Lung (tissue), 12 donors: ENCODE data around the gene FANCC. TPM values are rescaled to one million over a fixed set of nuclear protein-coding genes. Genes with fewer than 3 reads are reported as not detected.

Source experiments
- ATAC-seq: fragments of 200-7000 bp; cut with Tn5 transposase; one replicate; pipeline ENCODE4 v1.9.1; 2020; ENCODE audit warnings: moderate number of reproducible peaks; ENCODE audit not compliant: insufficient read depth, low FRiP score
- DNase-seq, 3 donors: peaks; one replicate each; pipeline ENCODE4 v3.0.0-alpha.2; 2013 to 2017
- H3K27ac ChIP-seq, 2 donors: one replicate each; pipeline ENCODE4 v1.5.1; 2013; ENCODE audit warnings: mild to moderate bottlenecking in 2 of 2, moderate library complexity in 2 of 2, control low read depth in 1 of 2, inconsistent platforms in 1 of 2, low read depth in 1 of 2, low read length in 1 of 2
- H3K27me3 ChIP-seq, 3 donors: one replicate each; pipeline ENCODE4 v1.5.1; 2013; ENCODE audit warnings: low read length in 2 of 3; ENCODE audit not compliant: control insufficient read depth in 3 of 3, insufficient read depth in 3 of 3
- H3K36me3 ChIP-seq, 4 donors: one replicate each; pipeline ENCODE4 v1.5.1; 2013; ENCODE audit warnings: low read length in 4 of 4, mild to moderate bottlenecking in 1 of 4, moderate library complexity in 1 of 4; ENCODE audit not compliant: control insufficient read depth in 4 of 4, insufficient read depth in 4 of 4
- H3K4me1 ChIP-seq, 5 donors: one replicate each; pipeline ENCODE4 v1.5.1; 2013; ENCODE audit warnings: low read length in 5 of 5, mild to moderate bottlenecking in 2 of 5, moderate library complexity in 1 of 5; ENCODE audit not compliant: control insufficient read depth in 5 of 5, insufficient read depth in 5 of 5
- H3K4me3 ChIP-seq: one replicate; pipeline ENCODE4 v1.5.1; 2013; ENCODE audit warnings: mild to moderate bottlenecking, control low read depth, moderate library complexity
- H3K9ac ChIP-seq, 2 donors: one replicate each; pipeline ENCODE4 v1.5.1; 2013; ENCODE audit warnings: low read length in 2 of 2, control low read depth in 1 of 2; ENCODE audit not compliant: insufficient read depth in 1 of 2
- H3K9me3 ChIP-seq, 4 donors: one replicate each; pipeline ENCODE4 v1.5.1; 2013; ENCODE audit warnings: low read length in 3 of 4, mild to moderate bottlenecking in 1 of 4, moderate library complexity in 1 of 4; ENCODE audit not compliant: control insufficient read depth in 4 of 4, insufficient read depth in 3 of 4
- CTCF ChIP-seq: IDR thresholded peaks from 2 replicates; pipeline ENCODE4 v1.5.1; 2012; ENCODE audit warnings: mild to moderate bottlenecking; ENCODE audit errors: control extremely low read depth, extremely low read depth
- WGBS, 2 donors: extraction: QIAGEN DNeasy Blood & Tissue Kit; methylation state at CpG; one replicate each; pipeline ENCODE4 v1.1.7; 2013; 5-methylcytosine and 5-hydroxymethylcytosine counted together
- polyA plus RNA-seq, 2 donors: library from polyadenylated mRNA; stranded (reverse); fragments of 200-250 nt; gene quantifications; one replicate each; pipeline ENCODE4 v1.2.1, GENCODE V29; 2013
- total RNA-seq, 2 donors: library from RNA; depleted of rRNA in 1 of 2; stranded (reverse); fragments of >200 nt in 1 of 2; gene quantifications; one replicate each; pipeline ENCODE4 v1.2.1, GENCODE V29; 2014 to 2021
- donor health status: control.
- donor health status: control.
- donor health status: Bipolar disorder and iron deficiency.
- donor health status: healthy.
- donor health status: DM: yes; HTN: yes; CAD: no.

Gene FANCC
- total and polyA plus RNA-seq, 4 donors: 4.4 to 20.0 (median 8.7) TPM

- no peaks in the 10 kb centered on the region for H3K9me3 ChIP-seq
- 80 to 83% methylated on average over 7 of the region's 7 CpGs for WGBS, 2 donors
- H3K27ac ChIP-seq: peak overlapping the region; percentile 62 to 63
- no peaks in the 10 kb centered on the region for H3K27me3 ChIP-seq
- ATAC-seq (no peak), DNase-seq (peak in 2 of 3 donors; percentile 40 to 60)
- no peak overlapping the region for H3K4me3 ChIP-seq
- peaks cover 25 to 72% (median 43%) of the 10 kb centered on the region in 5 donors for H3K4me1 ChIP-seq
- no peak for TF ChIP-seq CTCF
- H3K9ac ChIP-seq: no peak overlapping the region
- H3K36me3 ChIP-seq: peaks cover 6 to 16% (median 12%) of the 10 kb centered on the region in 4 donors
Observed at GRCh38 chr9:95058795-95059386, 258.6 kb downstream of the FANCC start.

- Histone ChIP-seq H3K9me3 (no peaks in the 10 kb centered on the region), H3K4me1 (peaks cover 25 to 75% (median 43%) of the 10 kb centered on the region in 5 donors), H3K9ac (peak overlapping the region in 1 of 2 donors; percentile 72), H3K27me3 (no peaks in the 10 kb centered on the region), H3K27ac (peak overlapping the region; percentile 62 to 63), H3K4me3 (no peak overlapping the region), H3K36me3 (peaks cover 5 to 15% (median 7%) of the 10 kb centered on the region in 4 donors)
- TF ChIP-seq CTCF: no peak
- WGBS, 2 donors: 73 to 81% methylated on average over 7 of the region's 7 CpGs
- ATAC-seq: no peak
- DNase-seq: peak in 2 of 3 donors; percentile 32 to 34
Observed at GRCh38 chr9:95058121-95058785, 259.3 kb downstream of the FANCC start.

- ATAC-seq (no peak), DNase-seq (peak; percentile 71 to 93 (median 91))
- Histone ChIP-seq H3K36me3 (peaks cover under 1 to 6% (median 3%) of the 10 kb centered on the region in 4 donors), H3K9me3 (no peaks in the 10 kb centered on the region), H3K4me1 (peaks cover 20 to 81% (median 48%) of the 10 kb centered on the region in 5 donors), H3K27me3 (no peaks in the 10 kb centered on the region), H3K4me3 (no peak overlapping the region), H3K27ac (peak overlapping the region; percentile 32 to 38), H3K9ac (peak overlapping the region in 1 of 2 donors; percentile 95)
- TF ChIP-seq CTCF: no peak
- WGBS, 2 donors: 41 to 47% methylated on average over 10 of the region's 10 CpGs
Observed at GRCh38 chr9:95057101-95057500, 260.4 kb downstream of the FANCC start.
